GM18870 (cell line): ENCODE results near the gene SCGB3A1.

ENCODE experiments used
- ATAC-seq: cut with Tn5 transposase; IDR thresholded peaks from one replicate; pipeline ENCODE4 v1.9.1; 2021; ENCODE audit warnings: moderate library complexity; ENCODE audit not compliant: unreplicated experiment

The SCGB3A1 gene

DNA sequence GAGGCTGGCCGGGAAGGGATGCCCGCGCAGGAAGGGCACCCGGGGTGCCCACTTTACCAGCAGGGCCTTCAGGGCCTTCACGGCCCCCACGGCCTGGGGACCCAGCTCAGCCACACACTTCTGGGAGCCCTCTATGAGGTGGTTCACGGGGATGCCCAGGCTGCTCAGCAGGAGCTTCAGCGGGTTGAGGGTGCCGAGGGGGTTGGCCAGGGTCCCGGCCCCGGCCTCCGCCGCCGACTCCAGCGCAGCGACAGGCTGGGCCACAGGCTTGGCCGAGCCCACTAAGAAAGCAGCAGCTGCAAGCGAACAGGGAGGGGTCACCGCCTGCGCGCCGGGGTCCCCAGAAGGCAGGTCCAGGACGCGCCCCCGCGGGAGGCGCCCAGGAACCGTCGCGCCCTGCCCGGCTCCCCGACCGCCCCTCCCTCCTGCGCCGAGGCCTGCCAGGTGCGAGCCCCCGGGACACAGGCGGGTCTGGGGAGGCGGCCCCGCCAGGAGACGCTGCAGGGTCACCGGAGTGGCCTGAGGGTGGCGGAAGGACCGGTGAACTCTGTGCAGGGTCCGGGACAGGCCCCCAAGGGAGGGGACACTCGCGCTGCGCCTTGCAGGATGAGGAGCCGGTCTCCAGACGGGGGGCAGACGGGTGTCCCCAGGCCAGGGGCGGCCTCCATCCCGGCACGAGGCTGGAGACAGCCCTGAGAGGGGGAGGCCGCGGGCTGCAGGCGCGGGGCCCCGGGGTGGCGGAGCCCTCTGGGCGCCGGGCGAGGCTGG lies 572 bp downstream of the SCGB3A1 start:
- ATAC-seq: no peak

DNA sequence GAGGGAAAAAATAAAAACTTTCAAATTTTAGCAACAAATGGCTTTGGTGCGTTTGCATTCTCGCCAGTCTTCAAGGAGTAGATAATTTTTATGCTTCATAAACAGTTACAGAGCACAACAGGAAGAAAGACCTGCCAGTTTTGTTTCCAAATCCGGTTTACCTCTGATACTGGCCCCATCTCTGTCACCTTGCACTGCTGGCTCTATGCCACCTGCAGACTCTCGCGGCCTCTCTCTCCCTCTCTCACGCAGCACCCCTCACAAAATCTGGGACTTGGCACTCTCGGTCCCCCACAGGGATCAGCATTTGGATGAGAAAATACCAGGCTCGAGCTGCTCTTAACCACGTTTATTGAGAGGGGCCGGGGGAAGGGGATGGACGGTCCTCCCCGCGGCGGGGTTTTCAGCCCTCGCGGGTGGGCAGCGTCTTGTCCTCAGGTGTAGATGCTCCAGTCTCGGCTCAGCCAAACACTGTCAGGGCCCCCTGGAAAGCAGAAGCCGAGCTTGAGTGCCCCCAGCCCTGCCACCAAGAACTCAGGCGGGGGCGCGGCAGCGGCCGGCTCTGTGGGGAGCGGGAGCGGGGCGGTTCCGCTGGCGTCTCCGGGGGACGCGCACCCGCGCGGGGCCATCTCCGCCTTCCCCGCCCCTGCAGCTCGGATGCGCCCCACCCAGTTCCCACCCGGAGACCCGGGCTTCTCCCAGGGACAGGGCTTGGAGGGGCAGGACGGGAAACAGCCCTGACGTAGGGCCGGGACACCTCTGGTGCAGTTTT lies 1.3 kb downstream of the SCGB3A1 start:
- no peak for ATAC-seq

DNA sequence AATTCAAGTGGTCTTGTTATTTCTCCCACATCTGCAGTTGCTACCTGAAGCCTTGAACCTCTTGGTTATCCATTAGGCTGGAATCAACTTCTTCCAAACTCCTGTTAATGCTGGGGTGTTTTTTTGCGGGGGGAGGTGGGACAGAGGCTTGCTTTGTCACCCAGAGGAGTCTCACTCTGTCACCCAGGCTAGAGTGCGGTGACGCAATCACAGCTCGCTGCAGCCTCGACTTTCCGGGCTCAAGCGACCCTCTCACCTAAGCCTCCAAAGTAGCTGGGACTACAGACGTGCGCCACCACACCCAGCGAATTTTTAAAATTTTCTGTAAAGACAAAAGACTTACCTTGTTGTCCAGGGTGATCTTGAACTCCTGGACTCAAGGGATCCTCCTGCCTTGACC lies 4.4 kb downstream of the SCGB3A1 start:
- no peak for ATAC-seq

DNA sequence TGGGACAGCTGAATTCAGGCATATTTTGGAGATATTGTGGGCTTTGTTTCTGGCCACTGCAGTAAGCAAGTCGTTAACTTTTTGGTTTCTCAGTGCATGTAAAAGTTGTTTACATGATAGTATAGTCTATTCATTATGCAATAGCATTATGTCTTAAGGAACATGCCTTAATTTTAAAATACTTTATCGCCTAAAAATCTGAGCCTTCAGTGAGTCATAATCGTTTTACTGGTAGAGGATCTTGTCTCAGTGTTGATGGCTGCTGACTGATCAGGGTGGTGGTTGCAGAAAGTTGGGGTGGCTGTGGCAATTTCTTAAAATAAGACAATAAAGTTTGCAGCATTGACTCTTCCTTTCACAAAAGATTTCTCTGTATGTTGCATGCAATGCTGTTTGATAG lies 5.1 kb downstream of the SCGB3A1 start:
- no peak for ATAC-seq

DNA sequence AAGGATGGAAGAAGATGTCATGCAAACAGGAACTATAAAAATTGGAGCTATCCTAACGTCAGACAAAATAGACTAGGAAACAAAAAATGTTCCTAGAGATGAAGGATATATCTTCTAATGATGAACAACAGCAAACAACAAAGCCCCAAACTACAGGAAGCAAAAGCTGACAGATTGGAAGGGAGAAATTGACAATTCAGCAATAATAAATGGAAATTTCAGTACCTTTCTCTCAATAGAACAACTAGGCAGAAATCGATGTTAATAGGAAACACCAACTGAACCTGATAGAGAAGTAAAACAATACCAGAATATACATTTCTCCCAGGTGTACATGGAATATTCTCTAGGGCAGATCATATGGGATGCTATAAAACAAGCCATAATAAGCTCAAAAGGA lies 7.6 kb downstream of the SCGB3A1 start:
- ATAC-seq: no peak

DNA sequence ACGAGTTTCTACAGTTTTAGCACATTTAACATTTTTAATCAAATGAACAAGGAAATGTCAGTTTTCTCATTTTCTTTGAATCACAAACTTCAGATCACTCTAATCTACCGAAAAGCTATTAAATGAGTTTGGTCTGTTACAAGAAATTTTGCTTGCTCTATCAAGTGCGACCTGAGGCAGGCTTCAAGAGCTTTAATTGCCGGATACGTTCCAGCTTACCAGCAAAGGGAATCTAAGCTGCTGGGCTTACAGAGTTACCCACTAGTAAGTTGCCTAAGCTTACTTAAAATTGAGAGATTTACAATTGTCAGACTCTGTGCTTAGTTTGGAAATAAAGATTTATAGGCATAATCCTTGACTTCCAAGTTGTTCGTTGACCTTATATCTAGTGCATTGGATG lies 10.6 kb downstream of the SCGB3A1 start:
- no peak for ATAC-seq

DNA sequence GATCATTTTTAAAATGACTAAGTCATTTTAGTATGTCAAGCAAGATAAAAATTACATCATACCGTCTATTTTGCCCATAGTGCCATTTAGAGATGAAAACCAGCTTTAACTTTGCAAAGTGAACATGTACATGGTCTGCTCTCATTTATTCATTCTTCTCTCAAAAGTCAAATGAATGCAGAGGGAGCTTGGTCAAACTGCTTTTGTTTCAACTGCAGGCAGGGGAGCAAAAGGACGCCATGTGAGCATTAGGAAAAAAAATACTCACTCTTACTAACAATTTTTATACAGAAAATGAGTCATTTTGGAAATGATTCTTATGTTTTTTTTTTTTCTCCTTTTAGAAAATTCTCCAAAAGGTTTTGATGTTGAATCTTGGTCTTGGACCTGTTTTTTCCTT lies 15.7 kb downstream of the SCGB3A1 start:
- no peak for ATAC-seq

DNA sequence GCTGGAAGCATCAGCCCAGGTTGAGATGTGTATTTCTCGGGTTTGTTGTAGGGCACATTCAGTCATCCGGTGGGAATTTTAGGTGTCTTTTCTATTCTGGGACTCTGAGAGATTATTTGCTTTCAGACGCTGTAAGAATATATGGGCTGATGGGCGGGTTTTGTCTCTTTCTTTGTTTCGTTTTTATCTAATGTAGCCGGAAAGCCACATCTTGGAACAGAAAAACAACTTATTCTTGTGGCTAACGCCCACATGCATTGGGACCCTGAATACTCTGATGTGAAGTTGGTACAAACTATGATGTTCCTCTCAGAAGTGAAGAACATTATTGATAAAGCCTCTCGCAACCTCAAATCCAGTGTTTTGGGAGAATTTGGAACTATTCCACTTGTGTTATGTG lies 22.4 kb downstream of the SCGB3A1 start:
- ATAC-seq: no peak

DNA sequence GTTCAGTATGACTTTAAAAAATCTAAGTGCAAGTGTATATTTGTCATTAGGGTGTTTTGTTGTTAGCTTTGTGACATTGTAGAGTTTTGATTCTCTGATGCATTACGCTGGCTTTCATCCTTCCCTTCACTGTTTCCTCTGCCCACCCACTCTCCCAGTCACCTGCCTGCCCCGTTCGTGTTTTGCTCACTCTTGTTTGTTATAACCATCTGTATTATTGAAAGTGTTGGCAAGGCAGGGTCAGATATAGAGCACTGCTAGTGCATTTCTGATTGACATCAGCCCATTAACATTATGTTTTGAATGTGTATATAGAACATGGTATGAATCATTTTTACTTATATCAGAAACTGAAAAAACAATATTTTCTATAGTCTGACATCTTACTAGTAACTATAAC lies 27.3 kb downstream of the SCGB3A1 start:
- no peak for ATAC-seq

DNA sequence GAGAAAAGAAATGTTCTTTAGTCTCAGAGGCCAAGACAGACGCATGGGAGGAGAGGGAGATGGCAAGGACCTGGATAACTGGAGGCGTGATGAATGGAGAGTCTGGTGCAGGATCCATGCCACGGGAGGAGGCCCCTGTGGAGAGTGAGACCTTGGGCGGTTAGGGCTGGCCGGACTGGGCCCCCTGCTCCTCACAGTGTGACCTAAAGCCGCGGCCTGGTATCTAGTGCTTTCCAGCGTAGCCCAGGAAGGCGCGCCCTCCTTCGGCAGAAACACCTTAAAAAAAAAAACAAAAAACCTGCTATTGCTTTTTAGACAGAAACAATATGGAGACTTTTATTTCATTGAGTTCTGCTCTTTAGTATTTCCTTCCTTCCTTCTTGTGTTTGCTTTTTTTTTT lies 33.1 kb downstream of the SCGB3A1 start:
- ATAC-seq: no peak

DNA sequence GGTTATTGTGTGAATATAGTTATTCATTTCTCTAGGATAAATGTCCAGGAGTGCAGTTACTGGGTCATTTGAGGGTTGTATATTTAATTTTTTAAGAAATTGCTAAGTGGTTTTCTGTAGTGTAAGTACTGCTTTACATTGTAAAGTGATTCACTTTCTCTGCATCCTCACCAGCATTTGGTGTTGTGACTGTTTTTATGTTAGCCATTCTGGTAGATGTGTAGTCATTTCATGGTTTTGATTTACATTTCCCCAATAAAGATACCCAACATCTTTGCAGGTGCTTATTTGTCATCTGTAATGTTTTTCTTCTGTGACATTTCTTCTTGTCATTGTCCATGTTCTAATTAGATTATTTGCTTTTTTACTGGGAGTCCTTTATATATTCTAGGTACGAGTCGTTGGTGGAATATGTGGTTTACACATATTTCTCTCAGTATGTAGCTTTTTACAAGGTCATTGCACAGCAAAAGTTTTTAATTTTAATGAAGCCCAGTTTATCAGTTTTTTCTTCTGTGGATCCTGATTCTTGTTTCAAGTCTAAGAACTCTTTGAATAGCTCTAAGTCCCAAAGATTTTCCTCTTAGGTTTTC lies 34.0 kb downstream of the SCGB3A1 start:
- ATAC-seq: no peak

DNA sequence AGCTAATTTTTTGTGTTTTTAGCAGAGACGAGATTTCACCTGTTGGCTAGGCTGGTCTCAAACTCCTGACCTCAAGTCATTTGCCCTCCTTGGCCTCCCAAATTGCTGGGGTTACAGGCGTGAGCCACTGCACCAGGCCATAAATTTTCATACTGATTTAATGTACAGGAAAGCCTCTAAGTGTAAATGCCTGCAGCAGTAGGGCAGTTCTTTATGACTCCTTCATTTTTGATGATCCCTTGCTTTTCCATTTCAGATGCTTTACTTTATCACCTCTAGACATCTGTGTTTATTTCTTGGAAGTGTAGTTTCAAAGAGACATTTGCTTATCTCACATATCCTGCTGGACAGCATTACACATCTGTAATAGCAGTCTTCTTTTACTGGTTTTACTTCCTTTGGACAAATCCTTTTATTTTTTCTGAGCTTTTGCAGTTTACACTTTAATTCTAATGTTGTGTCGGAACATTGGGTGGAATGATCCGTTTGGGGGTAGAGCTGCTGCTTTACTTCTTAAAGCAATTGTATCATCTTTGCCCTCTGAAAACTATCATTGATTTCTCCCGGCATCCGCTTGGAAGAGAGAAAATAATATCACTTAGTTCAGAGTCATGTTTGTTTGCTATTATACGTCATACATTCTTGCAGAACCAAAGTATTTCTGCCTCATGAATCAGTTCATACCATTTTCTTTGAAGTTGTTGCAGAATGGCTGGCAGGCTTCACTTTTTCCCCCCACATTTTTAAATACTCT lies 36.0 kb downstream of the SCGB3A1 start:
- no peak for ATAC-seq

DNA sequence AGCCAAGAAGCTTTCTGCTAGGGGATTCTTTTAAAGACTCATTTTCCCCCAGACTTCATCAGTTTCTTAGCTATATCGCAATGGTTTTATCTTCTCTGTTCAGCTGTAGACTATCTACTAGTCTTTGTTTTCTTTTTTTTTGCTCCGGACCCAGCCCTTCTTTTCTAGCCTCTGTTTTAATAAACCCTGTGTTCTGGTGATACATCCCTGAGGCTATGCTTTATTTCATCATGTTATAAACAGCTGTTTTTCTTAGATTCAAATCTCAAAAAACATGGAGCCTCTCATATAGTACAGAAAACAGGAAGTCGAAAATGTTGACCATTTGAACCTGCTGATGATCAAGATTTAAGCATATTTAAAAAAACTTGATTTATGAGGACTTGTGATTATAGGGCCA lies 37.8 kb downstream of the SCGB3A1 start:
- no peak for ATAC-seq

DNA sequence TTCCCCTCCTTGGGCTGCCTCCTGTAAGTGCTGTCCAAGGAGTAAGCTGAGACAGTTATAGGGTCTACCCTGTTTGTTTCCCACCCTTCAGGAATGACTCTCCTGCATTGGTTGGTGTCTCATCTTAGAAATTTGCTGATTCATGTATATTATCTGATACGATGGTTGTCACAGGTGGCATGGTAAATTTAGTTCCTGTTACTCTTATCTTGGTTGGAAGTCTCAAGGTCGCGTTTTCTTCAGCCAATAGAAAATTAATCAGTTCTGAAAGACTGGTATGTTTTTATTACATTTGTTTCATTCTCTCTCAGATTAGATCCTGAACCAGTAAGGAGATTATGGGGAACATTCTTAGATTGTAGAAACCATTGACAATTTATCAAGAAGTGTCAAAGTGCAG lies 42.7 kb downstream of the SCGB3A1 start:
- no peak for ATAC-seq

DNA sequence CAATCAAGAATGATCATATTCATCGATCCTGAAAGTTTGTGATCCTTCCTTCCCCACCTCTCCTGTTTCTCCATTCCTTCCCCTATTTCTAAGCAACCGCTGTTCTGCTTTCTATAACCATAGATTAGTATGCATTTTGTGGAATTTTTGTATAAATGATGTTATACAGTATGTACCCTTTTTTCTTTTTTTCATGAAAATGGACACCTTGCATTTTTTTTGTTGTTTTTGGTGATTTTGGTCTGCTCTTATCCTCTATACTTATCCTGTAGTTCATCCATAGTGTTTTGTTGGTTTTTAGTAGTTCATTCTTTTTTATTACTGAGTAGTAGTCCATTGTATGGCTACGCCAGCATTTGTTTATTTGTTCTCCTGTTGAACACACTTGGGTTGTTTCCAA lies 46.1 kb downstream of the SCGB3A1 start:
- ATAC-seq: no peak

DNA sequence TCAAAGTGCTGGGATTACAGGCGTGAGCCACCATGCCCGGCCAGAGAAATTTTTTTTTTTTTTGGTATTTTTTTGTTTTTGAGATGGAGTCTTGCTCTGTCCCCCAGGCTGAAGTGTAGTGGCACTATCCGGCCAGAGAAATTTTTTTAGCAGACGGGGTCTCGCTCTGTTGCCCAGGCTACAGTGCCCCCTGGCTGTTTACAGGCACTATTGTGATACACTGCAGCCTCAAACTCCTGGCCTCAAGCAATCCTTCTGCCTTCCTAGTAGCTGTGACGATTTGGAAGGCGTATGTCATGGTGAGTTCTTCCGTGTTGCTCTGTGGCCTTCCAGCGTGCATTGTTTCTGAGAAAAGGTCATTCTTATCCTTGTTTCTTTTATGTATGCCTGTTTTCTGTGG lies 49.6 kb downstream of the SCGB3A1 start:
- no peak for ATAC-seq
